GM08714 (cell line): ENCODE data around the gene NOTCH1.

Source experiments
- H3K4me3 ChIP-seq: fragments of 200-500 bp; sonication (Bioruptor generic); 2 replicates; pipeline ENCODE4 v1.5.1; 2014; ENCODE audit warnings: mild to moderate bottlenecking, low read length, inconsistent platforms
- ZNF274 ChIP-seq: IDR thresholded peaks from 2 replicates; pipeline ENCODE4 v1.6.1; 2012; ENCODE audit warnings: mild to moderate bottlenecking, low read depth, low read length

The NOTCH1 gene

DNA sequence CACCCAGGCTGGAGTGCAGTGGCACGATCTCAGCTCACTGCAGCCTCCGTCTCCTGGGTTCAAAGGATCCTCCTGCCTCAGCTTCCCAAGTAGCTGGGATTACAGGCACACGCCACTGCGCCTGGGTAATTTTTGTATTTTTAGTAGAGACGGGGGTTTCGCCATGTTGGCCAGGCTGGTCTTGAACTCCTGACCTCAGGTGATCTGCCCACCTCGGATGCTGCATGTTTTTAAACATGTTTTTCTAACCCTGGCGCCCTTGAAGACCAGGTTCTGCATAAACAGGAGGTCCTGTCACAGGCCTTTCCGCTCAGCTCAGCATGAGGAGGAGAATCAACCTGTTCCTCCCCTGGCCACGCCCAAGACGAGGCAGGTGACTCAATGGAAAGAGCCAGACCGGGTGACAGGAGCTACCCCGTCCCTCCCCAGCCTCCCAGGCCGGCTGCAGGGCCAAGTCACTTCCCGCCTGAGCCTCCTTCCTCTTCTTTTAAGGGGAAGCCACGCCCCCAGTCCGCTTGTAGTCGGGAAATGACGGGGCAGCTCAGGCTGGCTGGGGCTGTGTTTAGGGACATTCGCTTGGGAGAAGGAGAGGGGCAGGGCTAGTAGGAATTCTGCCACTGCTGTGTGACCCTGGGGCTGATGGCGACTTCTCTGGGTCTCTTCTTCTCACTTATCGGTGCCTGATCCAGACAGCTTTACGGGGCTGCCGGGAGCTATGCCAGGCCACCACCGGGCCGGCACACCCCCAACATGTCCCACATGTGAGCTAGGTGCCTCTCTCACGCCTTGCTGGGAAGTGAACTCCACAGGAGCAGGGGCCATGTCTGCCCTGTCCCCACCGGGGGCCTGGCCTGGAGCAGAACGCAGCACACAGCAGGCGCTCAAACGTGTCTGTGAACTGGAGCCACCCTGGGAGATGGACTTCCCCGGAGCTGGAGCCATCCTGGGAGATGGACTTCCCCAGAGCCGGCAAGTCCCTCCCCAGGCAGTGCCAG lies 6.1 kb downstream of the NOTCH1 start:
- no peak for TF ChIP-seq ZNF274
- H3K4me3 ChIP-seq, result no peak overlapping the region; the same call in 1 of the 2 replicates

DNA sequence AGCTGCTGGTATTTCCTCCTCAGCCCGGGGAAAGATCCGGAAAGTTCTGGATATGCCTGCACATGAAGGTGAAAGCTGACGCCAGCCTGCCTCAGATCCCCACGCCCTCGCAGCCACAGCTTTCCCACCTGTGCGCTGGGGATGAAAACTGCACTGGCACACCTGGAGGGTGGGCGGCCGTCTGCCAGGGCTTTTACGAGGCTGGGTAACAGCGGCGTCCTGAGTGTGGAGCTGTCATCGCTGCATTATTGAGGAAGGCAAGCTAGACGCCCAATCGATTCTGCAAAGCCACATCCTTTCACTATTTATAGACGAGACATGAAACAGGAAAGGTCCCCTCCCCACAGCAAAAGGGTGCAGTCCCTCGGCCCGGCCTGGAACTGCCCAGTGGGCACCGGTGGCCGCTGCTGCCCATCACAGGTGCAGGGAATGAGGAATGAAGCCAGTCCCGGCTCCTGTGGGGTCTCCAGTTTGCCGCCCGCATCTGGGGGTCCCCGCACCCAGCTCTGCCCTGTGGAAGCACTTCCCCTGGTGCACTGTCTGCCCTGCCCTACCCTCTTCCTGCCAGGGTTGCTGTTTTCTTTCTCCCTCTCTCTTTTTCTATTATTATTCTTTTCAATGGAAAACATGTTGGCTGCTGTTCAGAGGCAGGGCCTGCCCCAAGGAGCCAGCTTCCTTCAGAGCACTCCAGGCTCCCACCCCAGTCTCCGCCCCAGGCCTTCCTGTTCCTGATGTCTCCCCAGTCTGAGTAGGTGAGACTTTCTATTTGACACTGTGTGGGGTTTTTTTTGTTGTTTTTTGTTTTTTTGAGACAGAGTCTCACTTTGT lies 7.0 kb downstream of the NOTCH1 start:
- H3K4me3 ChIP-seq, result peak overlapping the region; percentile 13; the same call in 1 of the 2 replicates
- no peak for TF ChIP-seq ZNF274

DNA sequence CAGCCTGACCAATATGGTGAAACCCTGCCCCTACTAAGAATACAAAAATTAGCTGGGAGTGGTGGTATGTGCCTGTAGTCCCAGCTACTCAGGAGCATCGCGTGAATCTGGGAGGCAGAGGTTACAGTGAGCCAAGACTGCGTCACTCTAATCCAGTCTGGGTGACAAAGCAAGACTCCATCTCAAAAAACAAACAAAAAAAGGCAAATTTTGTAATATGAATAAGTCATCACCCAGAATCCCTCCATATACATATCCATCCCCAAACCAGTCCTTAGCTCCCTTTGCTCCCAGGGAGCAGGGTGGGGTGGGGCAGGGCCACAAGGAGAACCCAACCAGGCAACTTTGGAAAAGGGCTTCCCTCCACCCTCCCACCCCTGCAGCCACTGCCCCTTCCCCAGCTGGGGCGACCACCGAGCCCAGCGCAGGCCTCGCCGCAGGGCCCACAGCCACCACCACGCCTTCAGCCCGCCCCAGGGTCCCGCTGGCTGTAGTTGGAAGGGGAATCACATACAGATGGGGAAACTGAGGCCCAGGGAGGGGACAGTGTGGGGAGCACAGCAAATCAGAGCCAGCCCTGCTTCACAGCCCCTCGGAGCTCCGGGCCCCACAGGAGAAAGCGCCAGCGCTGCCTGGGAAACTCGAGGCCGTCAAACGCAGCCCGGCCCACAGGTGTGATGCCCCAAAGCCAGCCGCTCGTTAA lies 7.8 kb downstream of the NOTCH1 start:
- peak overlapping the region; percentile 13; the same call in 1 of the 2 replicates for H3K4me3 ChIP-seq
- TF ChIP-seq ZNF274, result no peak

DNA sequence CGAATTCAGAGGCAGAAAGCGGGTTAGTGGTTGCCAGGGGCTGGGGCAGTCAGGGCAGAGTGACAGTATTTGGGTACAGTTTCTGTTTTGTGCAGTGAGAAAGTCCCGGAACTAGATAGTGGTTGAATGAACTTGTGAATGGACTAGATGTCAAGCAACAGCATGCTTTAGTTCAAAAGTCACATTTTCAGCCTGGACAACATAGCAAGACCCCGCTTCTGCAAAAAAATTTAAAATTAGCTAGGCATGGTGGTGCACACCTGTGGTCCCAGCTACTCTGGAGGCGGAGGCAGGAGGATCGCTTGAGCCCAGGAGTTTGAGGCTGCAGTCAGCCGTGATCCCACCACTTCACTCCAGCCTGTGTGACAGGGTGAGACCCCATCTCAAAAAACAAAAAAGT lies 8.4 kb downstream of the NOTCH1 start:
- no peak for TF ChIP-seq ZNF274
- no peak overlapping the region for H3K4me3 ChIP-seq

DNA sequence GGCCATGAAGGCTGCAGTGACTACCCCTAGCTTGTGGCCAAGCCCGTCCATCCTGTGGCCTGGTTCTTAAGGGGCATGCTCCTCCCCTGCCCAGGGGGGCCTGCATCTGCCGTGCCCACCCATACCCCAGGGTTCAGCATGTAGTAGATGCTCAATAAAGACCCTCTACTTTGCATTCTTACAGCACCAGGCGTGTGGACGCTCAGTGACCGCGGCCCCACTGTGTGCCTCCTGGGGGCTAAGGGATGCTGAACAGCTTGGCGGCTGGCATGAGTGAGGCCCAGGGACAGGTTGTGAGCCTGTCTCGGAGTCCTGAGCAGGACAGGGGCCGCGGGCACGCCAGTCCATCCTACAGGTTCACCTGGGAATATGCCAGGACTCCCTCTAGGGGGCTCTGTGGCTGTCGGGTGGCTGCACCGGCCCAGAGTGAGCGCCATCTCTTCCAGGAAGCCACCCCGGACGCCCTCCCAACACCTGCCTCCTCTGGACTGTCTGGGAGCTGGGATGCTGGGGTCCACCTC lies 9.1 kb downstream of the NOTCH1 start:
- no peak overlapping the region for H3K4me3 ChIP-seq
- TF ChIP-seq ZNF274, result no peak

DNA sequence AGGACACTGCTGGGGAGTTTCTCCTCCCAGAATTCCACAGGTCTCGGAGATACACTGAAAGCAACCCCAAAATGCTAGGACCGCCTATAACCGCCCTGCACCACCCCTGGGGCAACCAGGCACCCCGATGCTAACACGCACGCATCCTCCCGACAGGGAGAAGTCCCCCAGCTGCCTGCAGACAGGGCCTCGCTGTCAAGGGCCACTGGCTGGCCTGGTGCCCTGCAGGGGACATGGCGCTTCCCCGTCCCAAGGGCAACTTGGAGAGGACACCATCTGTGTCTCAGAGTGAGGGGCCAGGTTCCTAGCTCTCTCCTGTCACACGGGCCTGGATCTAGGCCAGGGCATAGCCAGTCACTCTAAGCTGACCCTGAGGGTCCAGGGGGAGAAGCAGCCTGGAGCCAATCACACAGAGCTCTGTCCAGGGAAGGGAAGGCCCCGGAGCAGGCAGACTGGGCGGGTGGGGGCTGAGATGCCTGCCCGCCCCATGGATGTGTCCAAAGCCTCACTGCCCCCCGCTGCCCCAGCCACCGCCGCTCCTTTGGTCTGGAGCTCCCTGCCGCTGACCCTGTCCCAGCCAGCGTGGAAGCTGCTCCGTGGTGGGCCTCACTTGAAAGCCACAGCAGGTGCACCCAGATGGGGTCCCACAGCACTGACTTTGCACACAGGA lies 9.7 kb downstream of the NOTCH1 start:
- H3K4me3 ChIP-seq, result no peak overlapping the region
- no peak for TF ChIP-seq ZNF274

DNA sequence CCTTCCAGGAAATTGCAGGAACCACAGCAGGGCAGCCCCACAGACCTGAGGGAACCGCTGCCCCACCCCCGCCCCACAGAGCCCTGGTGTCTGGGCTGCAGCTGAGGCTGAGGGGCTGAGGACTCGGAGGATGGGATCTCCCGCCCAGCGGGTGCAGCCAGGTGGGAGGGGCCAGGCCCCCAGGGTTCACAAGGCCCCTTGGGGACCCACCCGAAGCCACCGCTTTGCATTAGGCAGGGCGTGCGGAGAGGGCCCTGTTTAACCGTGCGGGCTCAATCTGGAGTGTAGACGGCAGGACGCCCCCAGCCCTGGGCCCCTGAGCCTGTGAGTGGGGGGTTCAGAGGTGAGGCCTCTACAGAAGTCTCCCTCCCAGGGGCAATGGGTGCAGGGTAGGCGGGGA lies 10.8 kb downstream of the NOTCH1 start:
- no peak for TF ChIP-seq ZNF274

DNA sequence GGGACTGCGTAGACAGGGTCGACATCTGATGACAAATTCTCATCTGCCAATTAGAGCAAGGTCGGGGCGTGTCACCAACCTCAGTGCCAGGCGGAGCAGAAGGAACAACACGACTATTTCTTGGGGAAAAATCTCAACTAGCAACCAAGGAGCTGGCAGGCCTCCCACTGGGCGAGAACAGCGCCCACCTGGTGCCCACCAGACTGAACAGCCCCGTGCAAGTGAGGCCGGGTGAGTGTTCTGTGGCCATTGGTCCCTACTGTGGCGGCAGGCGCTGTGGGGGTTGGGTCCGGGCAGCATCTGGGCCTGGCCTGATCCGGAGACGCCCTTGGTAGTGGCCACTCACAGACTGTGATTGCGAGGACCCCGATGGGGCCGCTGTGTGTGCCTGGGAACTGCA lies 11.5 kb downstream of the NOTCH1 start:
- H3K4me3 ChIP-seq, result no peak overlapping the region
- TF ChIP-seq ZNF274, result no peak

More for the DNA sequence above, 10.8 kb downstream of the NOTCH1 start:
- no peak overlapping the region for H3K4me3 ChIP-seq

DNA sequence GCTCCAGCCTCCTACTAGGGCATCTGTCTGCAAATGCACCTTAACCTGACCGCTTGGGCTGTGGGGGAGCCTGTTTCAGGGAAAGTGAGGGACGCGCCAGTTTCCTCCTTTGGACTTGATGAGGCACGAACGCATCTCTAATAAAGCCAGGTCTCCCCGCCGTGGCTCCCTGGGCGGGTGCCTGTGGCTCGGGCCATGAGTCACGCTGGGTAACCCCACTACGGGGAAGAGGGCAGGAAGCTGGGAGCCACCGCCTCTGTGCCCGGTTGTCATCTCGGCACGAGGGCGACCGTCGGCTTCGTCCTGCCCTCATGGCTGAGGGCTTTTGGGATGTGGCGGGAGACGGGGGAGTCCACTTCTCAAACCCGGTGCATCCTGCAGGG lies 12.1 kb downstream of the NOTCH1 start:
- no peak overlapping the region for H3K4me3 ChIP-seq
- no peak for TF ChIP-seq ZNF274

DNA sequence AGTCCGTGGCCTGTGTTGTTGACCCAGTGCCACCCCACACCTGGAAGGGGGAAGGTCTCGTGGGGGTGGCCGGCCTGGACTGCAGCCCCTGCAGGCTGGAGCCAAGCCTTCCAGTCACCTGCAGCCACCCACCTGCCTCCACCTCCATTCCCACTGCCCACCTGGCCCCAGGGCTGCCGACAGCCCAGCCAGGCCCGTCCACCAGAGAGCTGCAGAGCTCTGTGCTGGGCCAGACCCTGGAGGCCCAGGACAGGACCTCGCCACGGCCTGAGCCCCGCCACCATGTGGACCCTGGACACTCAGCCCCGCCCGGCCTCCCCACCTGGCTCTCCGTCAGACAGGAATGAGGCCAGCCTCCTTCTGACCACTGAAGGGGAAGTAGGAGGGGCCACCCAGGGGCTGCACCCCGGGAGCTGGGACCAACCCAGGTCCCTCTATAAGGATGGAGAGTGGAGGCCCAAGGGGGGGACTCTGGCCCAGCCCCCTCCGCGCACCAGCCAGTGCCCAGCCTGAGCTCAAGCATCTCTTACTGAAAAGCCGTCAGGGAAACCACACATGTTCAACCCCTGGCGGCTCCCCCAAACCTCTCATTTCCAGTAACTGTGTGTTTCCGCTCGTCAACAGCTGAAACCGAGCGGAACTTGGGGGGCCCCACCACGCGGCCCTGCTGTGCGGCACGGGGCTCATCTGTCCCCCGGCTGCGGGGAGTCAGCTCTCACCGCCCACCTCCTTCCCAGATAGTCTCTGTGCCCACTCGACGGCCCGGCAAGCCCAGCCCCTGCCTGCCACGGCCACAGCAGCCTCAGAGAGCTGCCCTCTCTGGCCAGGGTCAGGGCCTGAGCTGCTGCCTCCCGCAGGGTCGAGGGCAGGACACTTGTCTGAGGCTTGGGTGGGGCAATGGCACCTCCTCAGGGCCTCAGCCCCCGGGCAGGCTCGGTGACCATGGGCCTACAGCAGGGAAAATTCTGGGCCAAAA lies 12.8 kb downstream of the NOTCH1 start:
- H3K4me3 ChIP-seq, result no peak overlapping the region
- TF ChIP-seq ZNF274, result no peak

DNA sequence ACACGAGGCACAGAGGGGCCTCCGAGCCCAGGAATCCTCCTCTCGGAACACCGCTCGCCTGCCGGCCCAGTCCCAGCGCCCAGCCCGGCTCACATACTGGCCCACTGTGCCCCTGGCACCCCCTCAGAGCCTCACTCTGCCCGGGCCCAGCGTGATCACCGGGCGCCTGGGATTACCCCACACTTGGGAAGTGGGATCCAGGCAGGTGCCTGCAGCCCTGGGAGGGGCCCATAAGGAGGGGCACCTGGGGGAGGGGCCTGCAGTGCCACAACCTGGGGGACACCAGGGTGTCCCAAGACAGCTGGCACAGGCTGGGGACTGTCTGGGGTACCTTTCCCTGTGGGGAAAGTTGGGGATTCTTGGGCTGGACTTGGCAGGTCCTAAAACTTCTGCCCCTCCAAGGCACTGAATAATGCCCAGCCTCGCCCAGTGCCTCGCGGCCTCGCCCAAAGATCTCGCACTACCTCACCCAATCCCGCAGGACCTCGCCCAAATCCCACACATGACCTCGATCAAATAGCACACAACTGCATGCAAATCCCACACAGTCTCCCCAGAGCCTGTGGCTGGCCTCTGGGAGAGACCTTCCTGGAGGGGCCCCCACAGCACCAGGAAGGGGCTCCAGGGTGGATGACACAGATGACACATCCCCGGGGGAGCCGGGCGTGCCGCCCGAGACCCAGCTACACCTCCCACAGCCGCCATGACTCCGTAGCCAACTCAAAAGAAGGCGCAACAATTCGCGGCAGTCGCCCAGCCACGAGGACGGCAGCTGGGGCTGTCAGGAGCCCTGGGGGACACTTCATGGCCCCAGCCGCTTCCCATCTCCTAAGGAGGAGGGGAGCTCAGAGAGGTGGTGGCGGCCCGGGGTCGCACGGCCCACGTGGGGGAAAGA lies 13.7 kb downstream of the NOTCH1 start:
- H3K4me3 ChIP-seq, result no peak overlapping the region
- TF ChIP-seq ZNF274, result no peak
